Upper lobe of left lung (tissue), 6 donors: ENCODE measurements around the gene STK16. TPM values are rescaled to one million over a fixed set of nuclear protein-coding genes. Genes with fewer than 3 reads are reported as not detected.

ENCODE experiments used
- ATAC-seq, 2 donors: fragments of 200-7000 bp; cut with Tn5 transposase; one replicate each; pipeline ENCODE4 v1.9.1; 2022; ENCODE audit warnings: mild to moderate bottlenecking in 2 of 2, moderate library complexity in 2 of 2; ENCODE audit not compliant: low FRiP score in 2 of 2
- DNase-seq, 2 donors: peaks; one replicate each; pipeline ENCODE4 v3.0.0-alpha.2; 2019 to 2020
- H3K27ac ChIP-seq, 4 donors: fragments of 200-600 bp; sonication (generic); one replicate each; pipeline ENCODE4 v1.5.1; 2016 to 2019
- H3K27me3 ChIP-seq, 4 donors: fragments of 200-600 bp; sonication (generic); one replicate each; pipeline ENCODE4 v1.5.1; 2017 to 2019
- H3K36me3 ChIP-seq, 4 donors: fragments of 200-600 bp; sonication (generic); one replicate each; pipeline ENCODE4 v1.5.1; 2016 to 2019
- H3K4me1 ChIP-seq, 4 donors: fragments of 200-600 bp; sonication (generic); one replicate each; pipeline ENCODE4 v1.5.1; 2018 to 2019
- H3K4me3 ChIP-seq, 4 donors: fragments of 200-600 bp; sonication (generic); one replicate each; pipeline ENCODE4 v1.5.1; 2017 to 2019; ENCODE audit warnings: mild to moderate bottlenecking in 2 of 4, moderate library complexity in 1 of 4
- H3K9me3 ChIP-seq, 4 donors: fragments of 200-600 bp; sonication (generic); one replicate each; pipeline ENCODE4 v1.5.1; 2018 to 2019
- CTCF ChIP-seq, 6 experiments: fragments of 450-650 bp in 4 of 6; fragments of 200-600 bp in 2 of 6; sonication (generic) in 2 of 6; IDR thresholded peaks; one replicate each; pipeline ENCODE4 v1.5.1; 2016 to 2019; ENCODE audit warnings: antibody characterized with exemption in 6 of 6
- EP300 ChIP-seq, 4 donors: sonication (generic); formaldehyde crosslinking; IDR thresholded peaks; one replicate each; pipeline ENCODE4 v1.5.1; 2017; ENCODE audit warnings: antibody characterized with exemption in 4 of 4, control low read depth in 2 of 4
- POLR2A ChIP-seq, 4 donors: fragments of 450-650 bp; IDR thresholded peaks; one replicate each; pipeline ENCODE4 v1.5.1; 2016 to 2017; ENCODE audit warnings: antibody characterized with exemption in 4 of 4, mild to moderate bottlenecking in 2 of 4
- POLR2AphosphoS5 ChIP-seq, 2 donors: sonication (generic); formaldehyde crosslinking; IDR thresholded peaks; one replicate each; pipeline ENCODE4 v1.5.1; 2017; ENCODE audit warnings: antibody characterized with exemption in 2 of 2
- WGBS, 2 donors: methylation state at CpG; one replicate each; pipeline ENCODE4 v1.1.5; 2017 to 2018; 5-methylcytosine and 5-hydroxymethylcytosine counted together
- total RNA-seq, 6 donors: library from RNA; depleted of rRNA in 4 of 6; stranded (reverse); fragments of >200 nt in 4 of 6; gene quantifications; one replicate each; pipeline versions ENCODE4 v1.1.0 to v1.2.1, GENCODE V29; 2016 to 2021
- donor health status: DM: no; HTN: no; CAD: no; lungs with moderate emphysema.
- donor health status: DM: no; HTN: yes; CAD: no; lungs with severe emphysema.

Gene STK16
- total RNA-seq, 6 donors from 2014 or later: 12.6 to 28.3 (median 15.7) TPM

- peaks cover 5 to 13% (median 10%) of the 10 kb centered on the region in 4 donors for H3K4me1 ChIP-seq
- ATAC-seq: no peak
- no peak overlapping the region for H3K27ac ChIP-seq
- WGBS, 2 donors: 69 to 84% methylated on average over 4 of the region's 4 CpGs
- H3K9me3 ChIP-seq: no peaks in the 10 kb centered on the region
- no peaks in the 10 kb centered on the region for H3K27me3 ChIP-seq
- no peak for DNase-seq
- peaks cover 0 to under 1% (median 0%) of the 10 kb centered on the region in 4 donors for H3K36me3 ChIP-seq
- TF ChIP-seq CTCF (IDR thresholded peaks at IDR 0.05) (no peak), POLR2A (IDR thresholded peaks at IDR 0.05) (no peak)
- no peak overlapping the region for H3K4me3 ChIP-seq
Measured at GRCh38 chr2:219291910-219292490, 46.7 kb downstream of the STK16 start.

GRCh38 chr2:219292616-219293015 lies 47.3 kb downstream of the STK16 start:
- TF ChIP-seq POLR2A (IDR thresholded peaks at IDR 0.05) (no peak), CTCF (IDR thresholded peaks at IDR 0.05) (no peak), EP300 (IDR thresholded peaks at IDR 0.05) (no peak)
- DNase-seq (no peak), ATAC-seq (no peak)
- Histone ChIP-seq H3K4me3 (no peak overlapping the region), H3K4me1 (peaks cover 5 to 13% (median 10%) of the 10 kb centered on the region in 4 donors), H3K27ac (no peak overlapping the region), H3K27me3 (no peaks in the 10 kb centered on the region), H3K36me3 (no peaks in the 10 kb centered on the region), H3K9me3 (no peaks in the 10 kb centered on the region)
- 92 to 94% methylated on average over 9 of the region's 9 CpGs for WGBS, 2 donors

- ATAC-seq (no peak), DNase-seq (no peak)
- Histone ChIP-seq H3K4me3 (no peak overlapping the region), H3K36me3 (no peaks in the 10 kb centered on the region), H3K9me3 (no peaks in the 10 kb centered on the region), H3K27ac (peak overlapping the region in 1 of 4 donors; percentile 84), H3K4me1 (peaks cover 8 to 13% (median 10%) of the 10 kb centered on the region in 4 donors), H3K27me3 (no peaks in the 10 kb centered on the region)
- TF ChIP-seq POLR2A (IDR thresholded peaks at IDR 0.05) (no peak), EP300 (IDR thresholded peaks at IDR 0.05) (no peak), POLR2AphosphoS5 (IDR thresholded peaks at IDR 0.05) (no peak), CTCF (IDR thresholded peaks at IDR 0.05) (no peak)
- 84 to 90% methylated on average over 5 of the region's 5 CpGs for WGBS, 2 donors
Measured at GRCh38 chr2:219293736-219294231, 48.5 kb downstream of the STK16 start.

- ATAC-seq: peak; percentile 93 to 96
- no peaks in the 10 kb centered on the region for H3K36me3 ChIP-seq
- H3K27ac ChIP-seq: peak overlapping the region in 3 of 4 donors; percentile 55 to 84 (median 79)
- DNase-seq: peak; percentile 94 to 97
- TF ChIP-seq EP300 (IDR thresholded peaks at IDR 0.05): no peak
- peak; percentile 98 to 100 (median 100) for TF ChIP-seq CTCF (IDR thresholded peaks at IDR 0.05)
- peak; percentile 49 to 51 for TF ChIP-seq POLR2AphosphoS5 (IDR thresholded peaks at IDR 0.05)
- peak in 2 of 4 donors; percentile 25 to 51 for TF ChIP-seq POLR2A (IDR thresholded peaks at IDR 0.05)
- H3K9me3 ChIP-seq: no peaks in the 10 kb centered on the region
- H3K4me3 ChIP-seq: peak overlapping the region; percentile 27 to 70 (median 50)
- H3K4me1 ChIP-seq: peaks cover 5 to 11% (median 10%) of the 10 kb centered on the region in 4 donors
- WGBS, 2 donors: 17 to 18% methylated on average over 23 of the region's 67 CpGs
- H3K27me3 ChIP-seq: no peaks in the 10 kb centered on the region
Measured at GRCh38 chr2:219294356-219295351, 49.4 kb downstream of the STK16 start.
